ENCODE data around the gene CROCC2.
A peak's percentile ranks its signal among the peaks of the same experiment; 100 is the strongest.

CROCC2 gene

DNA sequence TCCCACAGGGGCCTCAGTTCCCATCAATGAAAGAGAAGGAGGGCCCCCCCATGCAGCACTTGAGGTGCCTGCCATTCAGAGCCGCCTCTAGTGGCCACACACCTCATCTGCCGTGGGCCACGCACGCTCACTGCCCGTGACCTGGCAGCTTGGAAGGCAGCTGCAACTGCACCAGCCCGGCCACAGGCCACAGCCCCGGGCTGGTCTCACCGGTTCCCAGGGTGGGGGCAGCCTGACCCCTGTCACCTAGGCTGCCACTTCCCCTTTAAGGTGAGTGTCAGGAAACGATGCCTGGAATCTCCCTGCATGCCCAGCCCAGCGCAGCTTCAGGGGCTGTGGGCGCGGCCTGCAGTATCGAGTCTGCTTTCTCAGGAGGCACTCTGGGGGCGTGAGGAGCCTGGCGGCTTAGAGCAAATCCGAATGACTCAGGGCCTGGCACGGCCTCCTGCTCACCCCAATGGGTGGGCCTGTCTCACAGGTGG is 12.7 kb upstream of the CROCC2 start:
- DNase-seq, result peak; percentile 85

DNA sequence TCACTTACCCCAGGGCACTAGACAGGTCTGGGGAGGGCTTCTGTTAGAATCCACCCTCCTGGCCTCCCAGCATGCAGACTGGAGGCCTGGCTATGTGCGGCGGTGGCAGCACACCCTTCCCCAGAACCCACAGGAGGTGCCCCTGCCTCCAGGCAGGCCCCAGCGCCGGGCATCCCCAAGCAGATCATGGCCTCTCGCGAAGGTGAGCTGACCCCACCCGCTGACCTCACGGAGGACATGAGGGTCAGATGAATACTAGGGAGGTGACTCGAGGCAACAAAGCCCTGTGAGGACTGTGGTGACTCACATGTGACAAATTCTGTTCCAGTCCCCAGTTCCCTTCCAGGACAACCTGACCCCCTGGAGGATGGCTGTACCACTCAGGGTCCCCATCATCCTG is 12.1 kb upstream of the CROCC2 start:
- DNase-seq, result no peak

DNA sequence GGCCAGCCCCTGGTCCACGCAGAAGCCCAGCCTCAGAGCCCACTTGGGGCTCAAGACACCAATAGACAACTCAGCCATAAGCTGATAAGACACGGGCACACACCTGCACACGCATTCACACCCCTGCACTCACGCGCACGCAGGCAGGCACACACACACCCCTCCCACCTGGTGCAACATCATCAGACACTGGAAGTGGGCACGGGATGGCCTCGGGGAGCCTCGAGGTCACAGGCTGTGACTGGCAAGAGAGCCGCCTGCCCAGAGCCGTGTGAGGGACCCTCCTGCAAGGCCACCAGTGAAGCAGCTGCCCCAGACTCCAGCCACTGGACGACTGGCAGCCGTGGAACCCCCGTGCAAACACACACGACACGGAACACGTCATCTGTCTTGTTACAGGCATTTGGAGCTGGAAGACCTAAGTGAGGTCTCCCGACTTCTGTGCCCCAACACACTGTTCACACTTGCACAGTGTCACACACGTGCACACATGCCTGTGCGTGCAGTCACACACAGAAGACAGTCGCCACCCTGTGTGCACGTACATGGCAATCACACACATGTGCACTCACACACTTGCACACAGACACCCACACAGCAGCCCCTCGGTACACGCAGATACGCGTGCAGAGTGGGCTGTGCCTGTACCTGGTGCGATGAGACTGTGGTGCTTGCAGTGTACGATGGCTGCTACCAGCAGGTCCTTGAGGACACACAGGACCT is 11.1 kb upstream of the CROCC2 start:
- no peak for DNase-seq

DNA sequence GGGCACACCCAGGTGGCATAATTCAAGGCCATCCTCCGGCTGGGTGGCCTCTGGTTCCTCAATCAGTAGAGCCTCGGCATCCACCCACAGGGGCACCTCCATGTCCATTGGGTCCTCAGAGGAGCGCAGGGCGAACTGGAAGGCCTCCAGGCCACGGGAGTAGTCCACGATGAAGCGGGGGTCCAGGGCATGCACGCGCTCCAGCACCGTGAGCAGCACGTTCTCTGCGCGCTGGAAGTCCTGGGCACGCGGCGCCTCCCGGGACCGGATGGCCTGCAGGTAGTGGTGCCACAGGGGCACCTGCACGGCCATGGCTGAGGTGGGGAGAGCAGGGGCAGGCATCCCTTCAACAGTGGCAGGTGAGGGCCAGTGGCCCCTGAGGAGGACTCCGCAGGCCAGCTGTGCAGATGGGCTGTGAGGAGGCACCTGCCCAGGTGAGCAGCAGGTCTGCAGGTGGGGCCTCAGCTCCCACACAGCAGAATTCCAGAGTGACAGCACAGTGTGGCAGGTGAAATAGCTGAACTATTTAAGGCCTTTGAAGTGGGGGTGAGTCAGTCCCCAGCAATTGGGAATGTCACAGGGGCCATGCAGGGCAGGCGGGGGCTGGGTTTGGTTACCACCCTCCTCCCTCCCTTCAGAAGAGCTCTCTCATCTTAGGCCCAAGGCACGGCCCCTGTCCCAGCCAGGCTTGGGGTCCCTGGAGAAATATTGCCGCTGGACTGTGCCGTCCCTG is 10.3 kb upstream of the CROCC2 start, which contains the start of gene MAB21L4:
Gene MAB21L4 (minus strand): TSS at position 501 of the 733 bp plus-strand sequence. CDS start 159 bp downstream, at position 342.
- no peak for DNase-seq

DNA sequence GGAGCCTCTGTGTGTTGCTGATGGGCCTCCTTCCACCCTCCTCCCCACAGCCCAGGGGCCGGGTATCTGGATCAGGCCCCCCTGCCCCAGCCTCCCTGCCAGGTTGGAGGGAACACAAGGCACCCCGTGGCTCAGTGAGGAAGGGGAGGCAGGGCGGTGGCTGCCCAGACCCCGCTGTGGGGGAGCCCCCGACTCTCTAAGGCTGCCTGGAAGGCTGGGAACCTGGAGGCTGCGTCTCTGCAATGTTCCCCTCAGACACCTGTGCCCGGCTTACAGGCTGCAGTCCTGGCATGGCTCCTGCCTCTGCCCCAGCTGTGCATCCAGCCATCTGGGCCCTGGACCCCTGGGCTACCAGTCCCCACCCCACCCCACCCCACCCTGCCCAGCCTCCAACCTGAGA is 9.7 kb upstream of the CROCC2 start:
- DNase-seq, result no peak

DNA sequence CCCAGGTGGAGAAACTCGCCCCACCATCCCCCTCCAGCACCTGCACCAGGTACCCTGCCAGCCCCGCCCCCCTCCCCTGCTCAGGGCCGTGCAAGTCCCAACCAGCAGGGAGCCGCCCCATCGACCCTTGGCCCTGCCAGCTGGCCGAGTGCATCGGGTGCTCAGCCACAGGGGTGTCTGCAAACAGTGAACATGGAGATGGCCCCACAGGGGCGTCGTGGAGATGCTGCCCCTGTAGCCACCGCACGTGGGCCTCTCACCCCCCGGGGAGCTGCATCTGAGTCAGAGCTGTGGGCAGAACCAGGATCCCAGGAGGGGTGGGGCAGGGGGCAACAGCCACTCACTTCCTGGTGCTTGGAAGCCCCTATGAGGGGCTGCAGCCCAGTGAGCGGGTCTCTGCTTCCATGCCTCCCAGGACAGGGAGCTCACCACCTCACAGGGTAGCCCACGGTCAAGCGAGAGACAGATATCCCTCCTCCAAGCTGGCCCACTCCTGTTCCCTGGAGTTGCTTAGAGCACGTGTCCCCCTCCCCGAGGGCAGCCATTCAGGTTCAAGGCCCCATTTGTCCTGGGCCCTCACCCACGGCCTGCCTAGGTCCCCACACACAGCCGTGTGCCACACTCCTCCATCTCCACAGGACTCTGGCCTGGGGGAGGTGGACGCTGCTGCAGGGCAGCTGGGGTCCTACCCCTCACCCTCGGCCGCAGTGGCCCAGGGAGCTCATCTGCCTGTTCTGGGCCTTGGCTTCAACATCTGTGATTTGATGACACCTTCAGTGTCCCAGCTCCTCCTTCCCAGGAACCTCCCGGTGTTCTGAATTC is 9.1 kb upstream of the CROCC2 start:
- DNase-seq, result no peak

DNA sequence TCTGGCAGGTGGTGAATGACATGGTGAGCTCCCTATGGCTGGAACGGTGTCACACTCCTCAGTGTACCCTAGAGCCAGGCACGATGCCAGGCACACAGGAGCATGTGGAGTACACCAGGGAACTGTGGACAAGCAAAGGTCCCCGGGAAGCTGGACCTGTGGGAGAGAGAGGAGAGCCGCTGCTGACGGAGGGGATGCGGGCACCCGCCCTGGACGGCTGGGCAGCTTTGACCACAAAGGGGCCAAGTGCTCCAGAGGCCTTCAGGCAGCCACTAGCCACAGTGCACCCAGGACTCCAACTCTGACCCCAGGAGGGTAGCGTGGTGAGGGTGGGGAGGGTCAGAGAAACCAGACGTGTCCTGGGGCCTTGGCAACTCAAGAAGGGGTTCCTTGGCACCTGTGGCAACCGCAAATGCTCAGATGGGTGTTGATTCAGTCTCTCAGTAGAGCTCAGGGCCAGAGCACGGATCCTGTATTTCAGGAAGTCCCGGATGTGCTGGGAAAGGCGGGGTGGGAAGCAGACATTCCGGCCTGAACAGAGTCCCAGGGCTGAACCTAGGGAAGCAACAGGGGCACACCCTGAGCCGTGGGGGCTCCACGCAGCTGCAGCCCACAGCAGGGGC is 7.9 kb upstream of the CROCC2 start:
- DNase-seq, result no peak

DNA sequence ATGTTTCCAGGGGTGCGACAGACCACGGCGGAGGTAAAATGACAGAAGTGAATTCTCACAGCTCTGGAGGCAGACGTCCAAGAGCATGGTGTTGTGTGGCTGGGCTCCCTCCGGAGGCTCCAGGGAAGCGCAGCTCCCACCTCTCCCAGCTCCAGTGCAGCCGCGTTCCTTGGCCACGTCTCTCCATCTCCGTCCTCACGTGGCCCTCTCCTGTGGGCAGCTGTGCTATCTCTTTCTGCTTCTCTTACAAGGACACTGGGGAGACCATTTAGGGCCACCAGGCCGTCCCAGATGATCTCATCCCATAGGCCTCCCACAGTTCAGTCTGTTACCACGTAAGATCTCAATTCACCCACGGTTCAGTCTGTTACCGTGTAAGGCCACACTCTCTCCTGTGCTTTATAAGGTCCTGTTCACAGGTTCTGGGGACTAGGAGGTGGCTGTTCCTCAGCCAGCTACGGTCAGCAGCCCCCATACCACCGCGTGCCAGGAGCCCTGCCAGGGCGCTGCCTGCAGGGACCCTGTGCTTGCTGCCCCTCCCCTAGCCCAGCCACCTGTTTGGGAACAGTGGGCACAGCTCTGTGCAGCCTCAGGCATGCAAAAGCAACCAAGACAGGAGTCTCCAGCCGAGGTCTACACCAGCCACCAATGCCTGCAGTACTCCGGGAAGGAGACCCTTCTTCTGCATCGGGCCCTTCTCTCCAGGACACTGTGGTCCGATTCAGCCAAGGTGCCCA is 7.2 kb upstream of the CROCC2 start:
- no peak for DNase-seq

DNA sequence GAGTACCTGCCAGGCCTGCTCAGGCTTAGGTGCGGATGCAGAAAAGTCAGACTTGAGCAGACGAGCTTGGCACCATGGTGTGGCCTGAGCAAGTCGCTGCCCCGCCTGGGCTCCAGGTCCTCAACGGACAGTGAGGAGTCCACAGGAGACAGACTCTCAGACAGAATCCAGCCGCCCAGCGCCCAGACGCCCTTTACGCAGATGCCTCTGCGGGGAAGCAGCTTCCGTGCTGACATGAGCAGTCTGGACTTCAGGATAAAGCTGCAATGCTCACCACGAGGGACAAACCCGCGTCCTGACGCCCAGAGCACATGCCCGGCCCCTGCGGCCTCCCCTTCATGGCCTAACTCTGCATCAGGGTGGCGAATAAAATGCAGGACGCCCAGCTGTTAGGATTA is 6.7 kb upstream of the CROCC2 start:
- DNase-seq, result no peak

DNA sequence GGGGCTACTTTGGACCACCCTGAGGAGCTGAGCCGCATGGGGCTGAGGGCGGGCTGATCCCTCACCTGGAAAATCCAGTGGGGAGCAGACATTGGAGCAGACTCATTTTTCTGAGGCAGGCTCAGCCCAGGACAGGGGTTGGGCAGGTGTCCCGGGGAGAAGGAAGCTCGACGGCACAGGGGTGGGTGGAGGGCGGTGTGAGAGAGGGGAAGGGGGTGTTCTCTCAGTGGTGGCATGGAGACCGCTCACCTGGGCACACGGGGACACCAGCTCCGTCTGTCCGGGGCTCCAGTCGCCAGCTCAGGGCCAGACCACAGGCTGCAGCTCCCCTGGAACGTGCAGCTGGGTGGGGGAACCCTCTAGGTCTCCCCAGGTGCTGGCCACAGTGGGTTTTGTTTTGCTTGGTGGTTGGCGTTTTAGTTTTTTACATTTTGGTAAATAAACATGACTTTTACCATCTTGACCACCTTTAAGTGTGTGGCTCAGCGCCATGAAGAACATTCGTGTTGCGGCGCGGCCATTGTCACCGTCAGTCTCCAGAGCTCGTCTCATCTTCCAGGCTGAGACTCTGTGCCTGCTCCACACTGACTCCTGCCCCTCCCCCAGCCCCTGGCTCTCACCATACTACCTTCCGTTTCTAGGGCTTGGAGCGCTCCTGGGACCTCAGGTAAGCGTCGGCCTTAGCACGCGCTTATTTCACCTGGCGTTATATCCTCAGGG is 5.8 kb upstream of the CROCC2 start:
- DNase-seq, result no peak

DNA sequence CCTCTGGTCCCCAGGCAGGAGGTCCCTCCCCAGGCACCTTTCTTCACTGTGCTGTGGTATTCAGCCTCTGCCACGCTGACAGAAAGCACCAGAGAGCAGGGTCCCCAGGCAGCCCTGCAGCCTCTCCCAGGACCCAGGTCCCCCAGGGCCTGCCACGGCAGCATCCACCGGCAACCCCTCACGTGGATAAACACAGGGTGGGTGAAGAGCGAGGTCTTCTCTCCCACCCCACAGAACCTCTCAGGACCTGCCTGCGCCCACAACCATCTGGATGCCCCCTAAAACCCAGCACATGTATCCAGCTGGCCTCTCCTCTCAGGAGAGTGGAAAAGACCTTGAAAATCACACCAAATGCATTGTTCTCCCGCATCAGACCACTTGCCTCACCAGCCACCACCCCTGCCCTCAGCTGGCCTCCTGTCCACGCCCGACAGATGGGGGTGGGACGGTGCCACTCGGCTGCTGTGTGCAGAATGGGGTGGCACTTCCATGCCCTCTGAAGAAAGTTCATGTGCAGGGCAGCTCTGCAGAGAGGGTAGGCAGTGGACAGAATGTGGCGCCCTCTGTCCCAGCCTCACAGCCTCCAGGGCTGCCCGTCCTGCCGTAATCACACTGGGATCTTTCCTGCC is 4.0 kb upstream of the CROCC2 start:
- DNase-seq, result no peak

DNA sequence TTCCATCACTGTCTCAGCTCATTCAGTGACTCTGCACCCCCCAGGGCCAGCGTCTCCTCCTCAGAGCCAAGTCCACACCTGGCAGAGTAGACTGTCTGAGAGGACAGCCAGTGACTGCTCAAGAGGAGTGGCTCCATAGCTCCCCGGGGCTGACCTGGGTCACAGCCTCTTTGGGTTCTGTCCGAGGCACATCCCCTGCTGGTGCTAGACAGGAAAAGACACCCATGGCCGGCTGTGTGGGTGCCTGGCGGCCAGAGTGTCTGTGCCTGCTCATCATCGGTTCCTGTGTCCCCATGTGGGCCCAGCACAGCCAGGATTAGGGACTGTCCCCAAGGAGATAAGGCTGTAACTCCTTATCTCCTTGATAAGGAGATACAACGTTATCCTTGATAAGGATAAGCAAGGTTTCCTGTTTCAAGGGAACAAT is 3.5 kb upstream of the CROCC2 start:
- no peak for DNase-seq

DNA sequence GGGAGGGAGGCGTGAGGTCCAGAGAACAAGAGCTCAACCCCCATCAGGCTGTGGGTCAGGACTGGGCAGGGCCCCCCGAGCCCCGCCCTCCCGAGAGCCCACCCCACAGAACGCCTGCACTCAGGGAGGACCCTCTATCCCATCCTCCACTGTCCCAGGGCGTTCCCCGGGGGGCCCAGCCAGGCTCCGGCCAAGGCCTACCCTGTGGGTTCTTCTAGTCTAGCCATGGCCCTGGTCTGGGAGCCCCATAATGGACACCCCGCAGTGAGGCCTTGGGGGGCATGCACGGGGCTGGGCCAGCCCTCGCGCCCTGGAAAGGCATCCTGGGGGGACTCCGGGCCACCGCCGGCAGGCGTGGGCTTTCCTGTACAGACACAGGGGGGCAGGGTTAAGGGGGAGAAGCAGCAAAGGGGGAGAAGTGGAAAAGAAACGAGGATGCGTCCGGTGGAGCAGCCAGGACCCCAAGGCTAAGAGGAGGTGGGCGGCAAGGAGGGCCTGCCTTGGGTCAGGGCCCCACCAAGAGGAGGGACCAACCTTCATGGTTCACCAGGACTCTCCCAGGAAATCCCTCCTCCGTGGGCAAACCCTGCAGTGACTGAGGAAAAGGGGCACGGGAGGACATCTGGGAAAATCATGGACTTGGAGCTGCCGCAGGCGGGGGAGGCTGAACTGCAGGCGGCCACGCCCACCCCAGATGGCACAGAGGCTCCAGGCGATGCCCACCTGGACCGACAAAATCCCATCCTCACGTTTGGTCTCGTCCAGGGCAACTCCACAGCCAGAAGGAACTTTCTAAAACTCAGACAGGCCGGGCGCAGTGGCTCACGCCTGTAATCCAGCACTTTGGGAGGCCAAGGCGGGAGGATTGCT is 2.7 kb upstream of the CROCC2 start:
- no peak for DNase-seq

DNA sequence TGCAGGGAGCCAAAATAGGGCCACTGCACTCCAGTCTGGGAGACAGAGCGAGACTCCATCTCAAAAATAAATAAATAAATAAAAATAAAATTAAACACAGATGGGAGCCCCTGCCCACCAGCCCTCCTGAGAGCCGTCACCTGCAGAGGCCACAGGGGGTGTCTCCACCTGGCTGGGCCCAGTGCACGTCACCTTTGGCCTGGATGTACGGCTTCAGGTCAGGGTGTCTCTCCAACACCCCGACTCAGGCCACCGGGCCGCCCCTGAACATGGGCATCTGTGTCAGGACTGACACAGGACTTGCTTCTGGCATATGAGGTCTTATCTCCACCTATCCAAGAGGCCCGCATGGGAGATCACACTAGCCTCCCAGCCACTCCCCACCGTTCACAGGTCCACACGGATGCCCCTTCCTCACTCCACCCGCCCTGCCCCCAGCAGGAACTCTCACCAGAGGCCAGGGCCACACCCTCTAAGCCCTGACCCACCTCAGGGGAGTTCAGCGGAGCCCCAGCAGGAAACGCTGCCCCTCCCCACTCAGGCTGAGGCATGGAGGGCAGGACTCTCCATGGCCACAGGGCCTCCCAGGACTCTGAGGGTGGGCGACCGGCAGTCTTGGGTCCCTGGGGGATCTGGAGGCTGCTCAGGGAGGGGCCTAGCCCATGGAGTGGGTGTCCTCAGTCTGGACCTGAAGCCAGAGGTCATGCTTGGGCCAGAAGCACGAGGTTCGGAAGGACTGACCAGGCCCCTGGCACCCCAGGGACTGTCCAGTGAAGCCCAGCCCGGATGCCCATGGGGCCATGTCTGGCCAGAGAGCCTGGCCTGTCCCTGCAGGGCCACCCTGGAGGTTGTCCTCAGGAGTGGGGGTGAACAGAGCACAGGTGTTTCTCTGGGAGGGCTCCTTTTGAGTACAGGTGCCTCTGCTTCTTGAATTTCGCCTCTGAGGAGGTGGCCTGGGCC is 1.6 kb upstream of the CROCC2 start:
- DNase-seq, result no peak

DNA sequence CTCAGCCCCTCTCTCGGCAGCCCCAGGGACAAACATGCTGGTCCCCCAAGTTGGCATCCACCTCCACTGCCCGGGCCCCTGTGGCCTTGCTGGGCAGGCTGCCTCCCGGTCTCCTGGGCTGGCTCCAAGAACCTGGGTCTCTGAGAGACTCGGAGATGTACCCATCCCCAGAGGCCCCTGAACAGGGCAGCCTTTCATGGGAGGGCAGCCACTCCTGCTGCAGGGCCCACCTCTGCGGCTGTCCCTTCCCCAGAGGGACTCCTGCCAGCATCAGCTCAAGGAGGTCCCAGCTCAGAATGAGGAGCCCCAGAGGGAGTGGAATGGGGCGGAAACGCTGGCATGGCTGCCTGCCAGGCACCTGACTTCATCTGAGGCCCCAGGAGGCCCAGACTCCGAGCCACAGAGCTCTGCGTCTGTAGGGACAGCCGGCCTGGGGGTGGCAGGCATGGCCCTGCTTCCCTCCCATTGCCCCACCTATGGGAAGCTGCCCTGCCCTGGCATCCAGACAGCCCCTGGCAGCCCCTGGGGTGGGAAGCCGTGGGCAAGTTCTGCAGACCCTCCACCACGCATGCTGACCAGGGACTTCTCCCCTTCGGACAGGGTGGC is 857 bp upstream of the CROCC2 start:
- DNase-seq, result no peak

DNA sequence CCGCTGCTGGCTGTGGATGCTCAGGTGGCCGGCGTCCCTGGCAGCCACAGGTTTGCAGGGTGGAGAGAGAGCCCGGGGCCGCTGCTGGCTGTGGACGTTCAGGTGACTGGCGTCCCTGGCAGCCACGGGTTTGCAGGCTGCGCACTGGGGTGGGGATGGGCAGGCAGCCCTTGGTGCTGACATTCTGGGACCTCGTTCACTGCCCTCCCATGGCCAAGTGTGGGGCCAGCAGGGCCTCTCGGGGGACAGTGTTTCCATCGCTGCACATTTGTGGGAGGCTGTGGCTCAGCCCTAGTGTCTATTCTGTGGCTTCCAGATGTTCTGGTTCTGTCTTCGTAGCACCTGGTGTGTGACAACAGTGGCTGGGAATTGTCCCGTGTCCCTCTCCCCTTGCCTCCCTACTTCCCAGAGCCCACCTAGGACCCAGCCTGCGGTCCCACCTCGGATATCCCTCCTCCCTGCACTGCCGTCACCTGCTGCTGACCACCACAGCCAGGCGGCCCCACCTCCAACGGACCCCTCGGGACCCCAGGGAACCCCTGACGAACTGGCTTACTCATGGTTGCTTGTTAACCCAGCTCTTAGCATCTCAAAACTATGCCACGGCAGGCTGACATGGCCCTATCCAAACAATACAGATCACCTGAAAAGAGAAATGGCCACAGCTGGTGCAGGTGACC is 915 bp downstream of the CROCC2 start:
- no peak for DNase-seq

DNA sequence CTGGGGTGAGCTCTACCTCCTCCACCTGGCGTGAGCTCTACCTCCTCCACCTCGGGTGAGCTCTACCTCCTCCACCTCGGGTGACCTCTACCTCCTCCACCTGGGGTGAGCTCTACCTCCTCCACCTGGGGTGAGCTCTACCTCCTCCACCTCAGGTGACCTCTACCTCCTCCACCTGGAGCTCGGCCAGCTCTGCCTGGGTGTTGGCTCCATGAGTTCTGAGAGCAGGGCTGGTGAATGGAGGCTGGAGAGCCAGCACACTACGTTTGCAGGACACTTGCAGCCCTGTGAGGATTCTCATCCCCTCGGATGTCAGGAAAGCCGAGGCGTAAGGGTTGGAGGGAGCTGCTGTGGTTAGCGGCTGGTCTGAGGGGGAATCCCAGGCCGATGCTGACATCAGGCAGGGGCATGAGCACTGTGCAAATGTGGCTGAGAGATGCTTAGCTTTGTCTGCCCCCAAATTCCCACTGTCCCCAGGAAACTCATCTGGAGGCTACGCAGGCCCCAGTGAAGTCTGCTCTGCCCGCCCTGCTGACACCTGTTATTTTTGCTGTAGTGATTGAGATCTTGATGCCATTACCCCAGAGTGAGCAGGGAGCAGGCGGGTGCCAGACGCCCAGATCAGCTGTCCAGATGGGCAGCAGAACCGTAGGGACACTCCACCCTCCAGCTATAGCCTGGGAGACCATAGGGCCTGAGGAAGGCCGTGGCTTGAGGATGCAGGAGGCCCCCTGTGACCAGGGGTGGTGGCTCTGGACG is 3.3 kb downstream of the CROCC2 start:
- no peak for DNase-seq

All from activated CD4-positive, alpha-beta T cell treated with anti-CD3 and anti-CD28 coated beads for 48 hours (primary cell).